ENCODE data around the gene PAXX.

PAXX gene

GRCh38 chr9:137017071-137017470 lies 24.8 kb downstream of the PAXX start:
- Histone ChIP-seq H3K36me3 (ENCODE audit: control insufficient read depth, insufficient read depth, low read length) (peaks cover 4% of the 10 kb centered on the region), H3K4me1 (ENCODE audit: control insufficient read depth, insufficient read depth, low read length, poor library complexity, severe bottlenecking) (no peaks in the 10 kb centered on the region), H3K27ac (ENCODE audit: low read depth, low read length, severe bottlenecking) (no peak overlapping the region), H3K9me3 (ENCODE audit: control insufficient read depth, low read length) (no peaks in the 10 kb centered on the region), H3K4me3 (ENCODE audit: extremely low read depth, insufficient read depth, low read length, poor library complexity, severe bottlenecking) (no peak overlapping the region)
- 94% methylated on average over 24 to 28 of the region's 28 CpGs for WGBS, 2 experiments (ENCODE audit: insufficient coverage in 2 of 2)

DNA sequence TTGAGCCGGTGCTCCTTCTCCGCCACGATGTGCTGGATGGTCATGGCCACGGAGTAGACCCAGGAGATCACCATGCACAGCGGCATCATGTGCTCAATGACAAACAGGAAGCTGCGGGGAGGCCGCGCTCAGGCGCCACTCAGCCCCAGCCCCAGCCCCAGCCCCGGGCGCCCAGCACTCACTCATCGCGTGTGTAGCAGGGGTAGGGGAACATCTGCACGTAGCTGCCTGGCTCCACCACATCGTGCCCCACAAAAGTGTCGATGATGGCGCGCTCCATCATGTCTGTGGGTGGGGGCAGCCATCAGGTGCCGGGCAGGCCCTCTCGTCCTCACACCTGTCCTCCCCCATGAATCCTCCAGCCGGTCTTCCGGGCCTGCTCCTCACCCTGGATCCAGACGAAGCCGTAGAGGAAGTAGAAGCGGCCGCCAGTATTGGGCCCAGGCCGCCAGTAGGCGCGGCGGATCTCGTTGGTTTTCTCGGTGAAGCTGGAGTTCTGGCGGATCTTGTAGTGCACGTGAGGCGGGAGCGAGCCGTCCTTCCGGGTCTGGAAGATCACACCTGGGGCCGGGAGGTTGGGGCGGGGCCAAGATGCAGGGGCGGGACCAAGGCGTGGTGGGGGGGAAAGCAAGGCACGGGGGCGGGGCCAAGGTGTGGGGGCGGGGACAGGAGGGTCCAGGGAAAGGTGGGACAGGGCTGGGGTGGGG lies 25.7 kb downstream of the PAXX start:
- no peak overlapping the region for H3K4me3 ChIP-seq (ENCODE audit: extremely low read depth, insufficient read depth, low read length, poor library complexity, severe bottlenecking)
- H3K36me3 ChIP-seq (ENCODE audit: control insufficient read depth, insufficient read depth, low read length), result peaks cover 4% of the 10 kb centered on the region
- no peaks in the 10 kb centered on the region for H3K9me3 ChIP-seq (ENCODE audit: control insufficient read depth, low read length)
- H3K4me1 ChIP-seq (ENCODE audit: control insufficient read depth, insufficient read depth, low read length, poor library complexity, severe bottlenecking), result no peaks in the 10 kb centered on the region
- no peak overlapping the region for H3K27ac ChIP-seq (ENCODE audit: low read depth, low read length, severe bottlenecking)
- 95 to 97% methylated on average over 27 to 37 of the region's 45 CpGs for WGBS, 2 experiments (ENCODE audit: insufficient coverage in 2 of 2)

GRCh38 chr9:137018761-137019559 lies 26.7 kb downstream of the PAXX start:
- Histone ChIP-seq H3K27ac (ENCODE audit: low read depth, low read length, severe bottlenecking) (no peak overlapping the region), H3K9me3 (ENCODE audit: control insufficient read depth, low read length) (no peaks in the 10 kb centered on the region), H3K36me3 (ENCODE audit: control insufficient read depth, insufficient read depth, low read length) (peaks cover 4% of the 10 kb centered on the region), H3K4me3 (ENCODE audit: extremely low read depth, insufficient read depth, low read length, poor library complexity, severe bottlenecking) (no peak overlapping the region), H3K4me1 (ENCODE audit: control insufficient read depth, insufficient read depth, low read length, poor library complexity, severe bottlenecking) (no peaks in the 10 kb centered on the region)
- WGBS, 2 experiments (ENCODE audit: insufficient coverage in 2 of 2), result 95 to 96% methylated on average over 28 to 31 of the region's 36 CpGs

DNA sequence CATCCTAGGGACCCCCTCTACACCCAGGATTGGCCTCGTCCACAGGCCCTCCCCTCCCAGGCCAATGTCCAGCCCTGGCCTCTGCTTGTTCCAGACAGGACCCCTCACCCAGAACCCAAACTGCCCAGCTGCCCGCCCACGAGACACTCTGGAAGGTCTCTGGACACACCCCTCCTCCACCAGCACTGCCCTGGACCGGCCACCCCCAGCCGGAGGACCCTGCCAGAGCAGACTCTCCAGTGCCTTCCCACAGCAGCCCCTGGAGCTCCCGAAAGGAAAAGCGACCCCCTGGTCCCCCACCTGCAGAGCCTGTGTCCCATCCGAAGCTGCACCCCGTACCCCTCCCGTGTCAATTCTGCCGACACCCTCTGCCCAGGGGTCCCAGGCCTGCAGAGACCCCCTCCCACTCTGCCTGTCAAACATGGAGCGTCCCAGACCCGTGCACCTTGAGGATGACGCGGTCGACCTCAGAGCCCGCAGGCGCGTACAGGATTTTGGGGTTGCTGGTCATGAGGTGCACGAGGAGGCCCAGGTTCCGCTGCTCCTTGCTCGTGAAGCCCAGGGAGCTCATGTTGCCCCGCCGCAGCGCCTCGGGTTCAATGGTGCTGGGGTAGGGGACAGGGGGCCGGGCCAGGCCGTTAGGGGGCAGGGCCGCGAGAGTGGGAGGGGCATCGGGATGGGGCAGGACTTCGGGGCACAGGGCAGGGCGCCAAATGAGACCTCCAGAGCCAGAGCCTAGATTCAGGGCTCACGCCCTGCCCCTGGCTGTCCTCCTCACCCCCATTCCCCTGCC lies 27.9 kb downstream of the PAXX start:
- Histone ChIP-seq H3K36me3 (ENCODE audit: control insufficient read depth, insufficient read depth, low read length) (peaks cover 4% of the 10 kb centered on the region), H3K4me1 (ENCODE audit: control insufficient read depth, insufficient read depth, low read length, poor library complexity, severe bottlenecking) (no peaks in the 10 kb centered on the region), H3K27ac (ENCODE audit: low read depth, low read length, severe bottlenecking) (no peak overlapping the region), H3K4me3 (ENCODE audit: extremely low read depth, insufficient read depth, low read length, poor library complexity, severe bottlenecking) (no peak overlapping the region), H3K9me3 (ENCODE audit: control insufficient read depth, low read length) (no peaks in the 10 kb centered on the region)
- 89 to 90% methylated on average over 26 to 34 of the region's 34 CpGs for WGBS, 2 experiments (ENCODE audit: insufficient coverage in 2 of 2)

- Histone ChIP-seq H3K4me1 (ENCODE audit: control insufficient read depth, insufficient read depth, low read length, poor library complexity, severe bottlenecking) (no peaks in the 10 kb centered on the region), H3K27ac (ENCODE audit: low read depth, low read length, severe bottlenecking) (no peak overlapping the region), H3K9me3 (ENCODE audit: control insufficient read depth, low read length) (no peaks in the 10 kb centered on the region), H3K4me3 (ENCODE audit: extremely low read depth, insufficient read depth, low read length, poor library complexity, severe bottlenecking) (no peak overlapping the region), H3K36me3 (ENCODE audit: control insufficient read depth, insufficient read depth, low read length) (peaks cover 4% of the 10 kb centered on the region)
- WGBS, 2 experiments (ENCODE audit: insufficient coverage in 2 of 2), result 92 to 96% methylated on average over 24 to 32 of the region's 32 CpGs
These were observed 28.7 kb downstream of the PAXX start for GRCh38 chr9:137020771-137021567.

DNA sequence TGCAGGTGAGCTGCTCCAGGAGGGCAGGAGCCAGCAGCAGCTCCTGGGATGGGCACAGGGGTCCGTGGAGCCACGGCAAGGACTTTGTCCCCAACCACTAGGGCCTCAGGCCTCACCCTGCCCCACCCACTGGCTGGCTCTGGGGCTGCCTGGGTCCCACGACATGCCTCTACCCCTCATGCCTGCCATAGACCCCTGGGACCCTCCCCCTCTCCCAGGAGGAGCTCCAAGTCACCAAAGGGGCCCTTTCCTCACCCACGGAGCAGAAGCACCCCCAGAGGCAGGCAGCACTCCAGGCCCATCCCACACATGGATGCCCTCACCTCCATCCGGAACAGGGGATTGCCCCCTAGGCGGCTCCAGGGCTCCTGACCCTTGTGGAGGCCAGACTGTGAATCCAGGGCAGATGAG lies 29.4 kb downstream of the PAXX start:
- no peaks in the 10 kb centered on the region for H3K4me1 ChIP-seq (ENCODE audit: control insufficient read depth, insufficient read depth, low read length, poor library complexity, severe bottlenecking)
- no peak overlapping the region for H3K4me3 ChIP-seq (ENCODE audit: extremely low read depth, insufficient read depth, low read length, poor library complexity, severe bottlenecking)
- 82 to 85% methylated on average over 4 to 6 of the region's 6 CpGs for WGBS, 2 experiments (ENCODE audit: insufficient coverage in 2 of 2)
- H3K27ac ChIP-seq (ENCODE audit: low read depth, low read length, severe bottlenecking), result no peak overlapping the region
- H3K36me3 ChIP-seq (ENCODE audit: control insufficient read depth, insufficient read depth, low read length), result no peaks in the 10 kb centered on the region
- no peaks in the 10 kb centered on the region for H3K9me3 ChIP-seq (ENCODE audit: control insufficient read depth, low read length)

GRCh38 chr9:137021979-137022661 lies 29.9 kb downstream of the PAXX start:
- Histone ChIP-seq H3K4me3 (ENCODE audit: extremely low read depth, insufficient read depth, low read length, poor library complexity, severe bottlenecking) (no peak overlapping the region), H3K27ac (ENCODE audit: low read depth, low read length, severe bottlenecking) (no peak overlapping the region), H3K9me3 (ENCODE audit: control insufficient read depth, low read length) (no peaks in the 10 kb centered on the region), H3K36me3 (ENCODE audit: control insufficient read depth, insufficient read depth, low read length) (no peaks in the 10 kb centered on the region), H3K4me1 (ENCODE audit: control insufficient read depth, insufficient read depth, low read length, poor library complexity, severe bottlenecking) (no peaks in the 10 kb centered on the region)
- 81 to 82% methylated on average over 17 to 19 of the region's 30 CpGs for WGBS, 2 experiments (ENCODE audit: insufficient coverage in 2 of 2)

DNA sequence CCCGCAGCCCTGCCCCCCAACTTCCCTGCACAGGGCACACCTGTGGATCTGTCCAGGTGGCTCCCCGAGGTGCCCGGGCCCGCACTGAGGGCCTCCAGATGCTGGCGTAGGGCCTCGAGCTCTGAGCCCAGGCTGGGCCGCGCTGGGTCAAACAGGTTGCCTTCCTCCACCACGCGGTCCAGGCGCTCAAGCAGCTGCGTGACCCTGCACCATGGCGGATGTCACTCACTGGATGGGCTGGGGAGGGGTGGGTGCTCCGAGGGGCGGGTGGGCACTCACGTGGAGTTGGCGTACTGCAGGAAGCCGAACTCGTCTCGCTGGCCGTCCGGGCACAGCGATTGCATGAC lies 30.4 kb downstream of the PAXX start:
- Histone ChIP-seq H3K9me3 (ENCODE audit: control insufficient read depth, low read length) (no peaks in the 10 kb centered on the region), H3K4me3 (ENCODE audit: extremely low read depth, insufficient read depth, low read length, poor library complexity, severe bottlenecking) (no peak overlapping the region), H3K27ac (ENCODE audit: low read depth, low read length, severe bottlenecking) (no peak overlapping the region), H3K36me3 (ENCODE audit: control insufficient read depth, insufficient read depth, low read length) (no peaks in the 10 kb centered on the region), H3K4me1 (ENCODE audit: control insufficient read depth, insufficient read depth, low read length, poor library complexity, severe bottlenecking) (no peaks in the 10 kb centered on the region)
- 95% methylated on average over 14 to 23 of the region's 23 CpGs for WGBS, 2 experiments (ENCODE audit: insufficient coverage in 2 of 2)

GRCh38 chr9:137023157-137023556 lies 30.9 kb downstream of the PAXX start:
- Histone ChIP-seq H3K27ac (ENCODE audit: low read depth, low read length, severe bottlenecking) (no peak overlapping the region), H3K4me1 (ENCODE audit: control insufficient read depth, insufficient read depth, low read length, poor library complexity, severe bottlenecking) (no peaks in the 10 kb centered on the region), H3K9me3 (ENCODE audit: control insufficient read depth, low read length) (no peaks in the 10 kb centered on the region), H3K36me3 (ENCODE audit: control insufficient read depth, insufficient read depth, low read length) (no peaks in the 10 kb centered on the region), H3K4me3 (ENCODE audit: extremely low read depth, insufficient read depth, low read length, poor library complexity, severe bottlenecking) (no peak overlapping the region)
- 77 to 89% methylated on average over 5 to 7 of the region's 7 CpGs for WGBS, 2 experiments (ENCODE audit: insufficient coverage in 2 of 2)

DNA sequence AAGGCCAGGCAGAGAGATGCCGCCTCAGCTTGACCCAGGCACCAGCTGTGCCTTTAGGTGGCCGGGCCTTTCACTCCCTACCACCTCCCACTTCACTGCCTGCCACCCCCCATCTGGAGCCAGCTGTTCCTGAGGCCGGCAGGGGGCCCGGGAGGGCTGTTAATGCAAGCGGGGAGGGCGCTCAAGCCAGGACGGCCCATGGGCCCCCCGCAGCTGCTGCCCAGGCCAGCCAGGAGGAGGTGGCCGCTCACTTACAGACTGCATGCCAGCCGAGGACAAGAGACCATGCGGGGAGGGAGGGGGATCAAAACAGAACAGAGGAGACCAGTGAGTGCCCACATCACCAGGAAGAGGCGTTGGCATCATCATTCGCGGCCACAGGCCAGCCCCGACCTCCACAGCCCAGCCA lies 31.4 kb downstream of the PAXX start:
- no peaks in the 10 kb centered on the region for H3K9me3 ChIP-seq (ENCODE audit: control insufficient read depth, low read length)
- no peak overlapping the region for H3K27ac ChIP-seq (ENCODE audit: low read depth, low read length, severe bottlenecking)
- H3K4me1 ChIP-seq (ENCODE audit: control insufficient read depth, insufficient read depth, low read length, poor library complexity, severe bottlenecking), result no peaks in the 10 kb centered on the region
- H3K36me3 ChIP-seq (ENCODE audit: control insufficient read depth, insufficient read depth, low read length), result no peaks in the 10 kb centered on the region
- H3K4me3 ChIP-seq (ENCODE audit: extremely low read depth, insufficient read depth, low read length, poor library complexity, severe bottlenecking), result no peak overlapping the region
- WGBS, 2 experiments (ENCODE audit: insufficient coverage in 2 of 2), result 85 to 88% methylated on average over 14 of the region's 15 CpGs
